Smooth muscle cell (in vitro differentiated cells): ENCODE data around the gene USP17L11. TPM values are rescaled to one million over a fixed set of nuclear protein-coding genes. Genes with fewer than 3 reads are reported as not detected.
"Not testable (repeated sequence)": the region's sequence is repeated elsewhere in the genome, so short reads cannot be mapped to it uniquely, and the experiment has no call there.

Source experiments
- DNase-seq: peaks from one replicate; lab custom pipeline; 2025; ENCODE audit not compliant: unreplicated experiment; lab: John Stamatoyannopoulos, UW
- H2AFZ ChIP-seq: fragments of 200-600 bp; sonication (generic); 2 replicates; pipeline ENCODE4 v1.6.0; 2016; ENCODE audit warnings: antibody characterized with exemption, low read depth, mild to moderate bottlenecking
- H3F3A ChIP-seq: fragments of 200-600 bp; sonication (generic); 2 replicates; pipeline ENCODE4 v1.6.0; 2017; ENCODE audit warnings: antibody characterized with exemption, low read depth
- H3K27ac ChIP-seq: fragments of 200-600 bp; sonication (generic); 2 replicates; pipeline ENCODE4 v1.5.1; 2016; ENCODE audit warnings: low read depth, mild to moderate bottlenecking
- H3K27me3 ChIP-seq: fragments of 200-600 bp; sonication (generic); 2 replicates; pipeline ENCODE4 v1.6.1; 2016; ENCODE audit warnings: low read depth, mild to moderate bottlenecking
- H3K36me3 ChIP-seq: fragments of 200-600 bp; sonication (generic); 2 replicates; pipeline ENCODE4 v1.5.1; 2016; ENCODE audit warnings: low read depth
- H3K4me1 ChIP-seq: fragments of 200-600 bp; sonication (generic); 2 replicates; pipeline ENCODE4 v1.5.1; 2016; ENCODE audit warnings: low read depth
- H3K4me2 ChIP-seq: fragments of 200-600 bp; sonication (generic); 2 replicates; pipeline ENCODE4 v1.6.0; 2016; ENCODE audit warnings: mild to moderate bottlenecking
- H3K4me3 ChIP-seq: fragments of 200-600 bp; sonication (generic); 2 replicates; pipeline ENCODE4 v1.5.1; 2016; ENCODE audit warnings: mild to moderate bottlenecking
- H3K79me2 ChIP-seq: fragments of 200-600 bp; sonication (generic); 2 replicates; pipeline ENCODE4 v1.6.0; 2016; ENCODE audit warnings: low read depth, mild to moderate bottlenecking
- H3K9ac ChIP-seq: fragments of 200-600 bp; sonication (generic); 2 replicates; pipeline ENCODE4 v1.6.0; 2016; ENCODE audit warnings: low read depth
- H3K9me3 ChIP-seq: fragments of 200-600 bp; sonication (generic); replicated peaks from 2 replicates; pipeline ENCODE4 v1.5.1; 2016; ENCODE audit warnings: low read depth
- H4K20me1 ChIP-seq: fragments of 200-600 bp; sonication (generic); 2 replicates; pipeline ENCODE4 v1.6.0; 2016; ENCODE audit warnings: low read depth
- WGBS: methylation state at CpG from one replicate; pipeline ENCODE4 v1.1.7; 2016; ENCODE audit warnings: low lambda C conversion rate; 5-methylcytosine and 5-hydroxymethylcytosine counted together
- polyA plus RNA-seq: library from polyadenylated mRNA; unstranded; fragments of >200 nt; fragmentation: Nextera tagmentation; extraction: Ambion mirVana; gene quantifications from 2 replicates; pipeline ENCODE4 v1.2.1, GENCODE V29; 2016
- total RNA-seq: library from RNA; depleted of rRNA; stranded (reverse); fragments of >200 nt; gene quantifications from 2 replicates; pipeline ENCODE4 v1.2.3, GENCODE V29; 2014

The USP17L11 gene
- total and polyA plus RNA-seq, 2 experiments from 2014 or later = not detected

DNA sequence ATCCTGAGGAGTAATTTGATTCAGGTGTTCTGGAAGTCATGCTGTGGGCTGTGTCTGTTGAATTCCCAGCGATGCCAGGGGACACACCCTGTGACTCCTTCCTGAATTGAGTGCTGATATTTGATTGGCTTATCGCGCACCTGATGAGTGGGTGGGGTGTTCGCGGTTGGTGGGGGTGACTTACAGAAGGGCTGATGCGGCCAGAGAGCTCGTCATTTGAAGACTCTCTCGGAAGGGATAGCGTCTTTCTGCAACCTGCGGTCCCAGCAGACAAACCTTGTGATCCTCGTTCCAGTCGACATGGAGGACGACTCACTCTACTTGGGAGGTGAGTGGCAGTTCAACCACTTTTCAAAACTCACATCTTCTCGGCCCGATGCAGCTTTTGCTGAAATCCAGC, 18.9 kb downstream of the USP17L11 start, which contains the start of gene USP17L15:
TSS of gene USP17L15 (plus strand) at position 301 of the 400 bp plus-strand sequence. CDS start at position 301, 0 bp downstream.
- not testable (repeated sequence) for H3K27me3 ChIP-seq, H2AFZ ChIP-seq, H3K36me3 ChIP-seq, H3K9me3 ChIP-seq, H3K4me3 ChIP-seq, H3K4me2 ChIP-seq, DNase-seq, H4K20me1 ChIP-seq, H3K9ac ChIP-seq, H3K79me2 ChIP-seq, H3F3A ChIP-seq, H3K4me1 ChIP-seq, H3K27ac ChIP-seq
- no CpG with 5 or more reads among the region's 15 CpGs for WGBS

DNA sequence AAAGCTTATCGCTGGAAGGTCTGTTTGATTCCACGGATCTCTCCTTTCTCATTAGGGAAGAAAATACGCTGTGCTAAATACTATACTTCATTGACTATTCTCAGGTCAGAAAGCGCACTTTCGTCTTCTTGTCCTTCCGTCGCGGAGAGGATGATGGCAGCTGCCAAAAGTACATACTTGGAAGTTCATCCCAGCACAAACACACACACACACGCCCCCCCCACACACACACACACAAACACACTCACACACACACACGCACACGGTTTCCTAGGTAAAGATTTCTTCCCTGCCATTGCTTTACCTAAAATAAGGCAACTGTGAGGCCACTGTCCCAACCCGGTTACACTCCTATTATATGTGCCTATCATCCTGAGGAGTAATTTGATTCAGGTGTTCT, 23.3 kb downstream of the USP17L11 start:
- H3K9me3 ChIP-seq, DNase-seq, H4K20me1 ChIP-seq, H3K4me2 ChIP-seq, H3K79me2 ChIP-seq, H3K36me3 ChIP-seq, H3K9ac ChIP-seq, H3K27me3 ChIP-seq, H3K4me1 ChIP-seq, H2AFZ ChIP-seq, H3K4me3 ChIP-seq, H3F3A ChIP-seq, H3K27ac ChIP-seq: not testable (repeated sequence)
- 82% methylated on average over 3 of the region's 12 CpGs for WGBS

GRCh38 chr4:9243579-9243978, 28.4 kb downstream of the USP17L11 start, which contains the start of gene USP17L17:
USP17L17 (plus strand) TSS chr4:9243879; CDS start chr4:9243879, 0 bp downstream.
- not testable (repeated sequence) for H3K9ac ChIP-seq, H3K4me3 ChIP-seq, H3K36me3 ChIP-seq, H3K79me2 ChIP-seq, H3K9me3 ChIP-seq, DNase-seq, H3K4me2 ChIP-seq, H3K27me3 ChIP-seq, H3K4me1 ChIP-seq, H3K27ac ChIP-seq, H2AFZ ChIP-seq, H4K20me1 ChIP-seq, H3F3A ChIP-seq
- WGBS = 86% methylated on average over 13 of the region's 14 CpGs

GRCh38 chr4:9247953-9248680, 32.9 kb downstream of the USP17L11 start, which contains the start of gene USP17L18:
USP17L18 (plus strand) TSS chr4:9248630; CDS start chr4:9248630, 0 bp downstream.
- H3K9ac ChIP-seq, H3K4me2 ChIP-seq, H3K9me3 ChIP-seq, H4K20me1 ChIP-seq, H3K27me3 ChIP-seq, H3F3A ChIP-seq, H2AFZ ChIP-seq, H3K4me1 ChIP-seq, DNase-seq, H3K79me2 ChIP-seq, H3K36me3 ChIP-seq, H3K4me3 ChIP-seq, H3K27ac ChIP-seq: not testable (repeated sequence)
- 83% methylated on average over 19 of the region's 26 CpGs for WGBS

GRCh38 chr4:9253078-9253477, 37.9 kb downstream of the USP17L11 start, which contains the start of gene USP17L19:
USP17L19 (plus strand) TSS chr4:9253378; CDS start chr4:9253378, 0 bp downstream.
- not testable (repeated sequence) for H3K4me1 ChIP-seq, H2AFZ ChIP-seq, H4K20me1 ChIP-seq, H3K79me2 ChIP-seq, H3K4me2 ChIP-seq, H3K4me3 ChIP-seq, DNase-seq, H3K36me3 ChIP-seq, H3K9ac ChIP-seq, H3K27me3 ChIP-seq, H3K9me3 ChIP-seq, H3K27ac ChIP-seq, H3F3A ChIP-seq
- WGBS = no CpG with 5 or more reads among the region's 13 CpGs

- H3K36me3 ChIP-seq, H4K20me1 ChIP-seq, H3K9me3 ChIP-seq, H3K4me2 ChIP-seq, DNase-seq, H3K79me2 ChIP-seq, H2AFZ ChIP-seq, H3K4me3 ChIP-seq, H3F3A ChIP-seq, H3K4me1 ChIP-seq, H3K27me3 ChIP-seq, H3K27ac ChIP-seq, H3K9ac ChIP-seq: not testable (repeated sequence)
- WGBS = no CpG with 5 or more reads among the region's 15 CpGs
These were observed 42.6 kb downstream of the USP17L11 start, which contains the start of gene USP17L20 for GRCh38 chr4:9257824-9258223. USP17L20 (plus strand) TSS chr4:9258124; CDS start chr4:9258124, 0 bp downstream.

- not testable (repeated sequence) for H3K9ac ChIP-seq, H3K36me3 ChIP-seq, H3K4me1 ChIP-seq, H3K9me3 ChIP-seq, H3K79me2 ChIP-seq, H2AFZ ChIP-seq, H3K27me3 ChIP-seq, DNase-seq, H3K4me2 ChIP-seq, H3F3A ChIP-seq, H4K20me1 ChIP-seq, H3K4me3 ChIP-seq, H3K27ac ChIP-seq
- WGBS = no CpG with 5 or more reads among the region's 13 CpGs
These were observed 47.4 kb downstream of the USP17L11 start, which contains the start of gene USP17L21 for GRCh38 chr4:9262572-9262971. USP17L21 (plus strand) TSS chr4:9262872; CDS start chr4:9262872, 0 bp downstream.
